SK-N-SH (cell line): Measurements from ENCODE around the gene LYRM4. TPM values are rescaled to one million over a fixed set of nuclear protein-coding genes. Genes with fewer than 3 reads are reported as not detected.

Experiments used
- CTCF ChIA-PET: fragments of 300-600, 350-600 bp; formaldehyde crosslinking; extraction: SDS; loops from one replicate; lab custom pipeline; 2021; lab: Yijun Ruan, JAX
- POLR2A ChIA-PET: fragments of 350-600 bp; sonication (Branson Sonifier 250); formaldehyde crosslinking; extraction: SDS; loops from one replicate; lab custom pipeline; 2020; ENCODE audit warnings: antibody characterized with exemption, inconsistent platforms; lab: Yijun Ruan, JAX
- DNase-seq: peaks from one replicate; pipeline ENCODE4 v3.0.0; 2012
- H2AFZ ChIP-seq: fragments of 200-600 bp; sonication (generic); 2 replicates; pipeline ENCODE4 v1.8.1; 2016; ENCODE audit warnings: antibody characterized with exemption, mild to moderate bottlenecking, low read depth
- H3F3A ChIP-seq: fragments of 200-600 bp; sonication (generic); replicated peaks from 2 replicates; pipeline ENCODE3; 2016; ENCODE audit warnings: antibody characterized with exemption, mild to moderate bottlenecking; ENCODE audit not compliant: insufficient read depth
- H3K27ac ChIP-seq, 2 experiments: fragments of 200-500 bp in 1 of 2; fragments of 200-600 bp in 1 of 2; sonication (Bioruptor generic) in 1 of 2; sonication (generic), shearing (Covaris generic) in 1 of 2; 2 replicates each; pipeline versions ENCODE4 v1.5.1 to v1.6.1; 2014 to 2016; ENCODE audit warnings: low read depth in 2 of 2, inconsistent platforms in 1 of 2, low read length in 1 of 2, mild to moderate bottlenecking in 1 of 2, mixed read lengths in 1 of 2
- H3K27me3 ChIP-seq: fragments of 200-600 bp; sonication (generic), shearing (Covaris generic); 2 replicates; pipeline ENCODE4 v1.6.1; 2016; ENCODE audit warnings: mixed run types; ENCODE audit not compliant: insufficient read depth
- H3K36me3 ChIP-seq, 2 experiments: fragments of 200-500 bp in 1 of 2; fragments of 200-600 bp in 1 of 2; sonication (Bioruptor generic) in 1 of 2; sonication (generic) in 1 of 2; replicated peaks in 1 of 2; 2 replicates each; pipeline versions ENCODE3 to v1.5.1; 2014 to 2016; ENCODE audit warnings: low read length in 1 of 2, mild to moderate bottlenecking in 1 of 2; ENCODE audit not compliant: insufficient read depth in 2 of 2, control insufficient read depth in 1 of 2
- H3K4me1 ChIP-seq, 2 experiments: fragments of 200-500 bp in 1 of 2; fragments of 200-600 bp in 1 of 2; sonication (Bioruptor generic) in 1 of 2; sonication (generic), shearing (Covaris generic) in 1 of 2; 2 replicates each; pipeline versions ENCODE4 v1.5.1 to v1.6.1; 2014 to 2016; ENCODE audit warnings: low read depth in 1 of 2, low read length in 1 of 2, mixed run types in 1 of 2; ENCODE audit not compliant: insufficient read depth in 2 of 2, control insufficient read depth in 1 of 2
- H3K4me2 ChIP-seq: fragments of 200-600 bp; sonication (generic), shearing (Covaris generic); 2 replicates; pipeline ENCODE4 v1.6.1; 2017; ENCODE audit warnings: mixed run types
- H3K4me3 ChIP-seq, 2 experiments: fragments of 200-500 bp in 1 of 2; fragments of 200-600 bp in 1 of 2; sonication (Bioruptor generic) in 1 of 2; sonication (generic), shearing (Covaris generic) in 1 of 2; 2 replicates each; pipeline versions ENCODE4 v1.5.1 to v1.8.1; 2014 to 2016; ENCODE audit warnings: low read depth in 2 of 2, inconsistent platforms in 1 of 2, low read length in 1 of 2, mild to moderate bottlenecking in 1 of 2, mixed read lengths in 1 of 2, moderate library complexity in 1 of 2
- H3K79me2 ChIP-seq: fragments of 200-600 bp; sonication (generic); 2 replicates; pipeline ENCODE4 v1.8.1; 2017; ENCODE audit warnings: mild to moderate bottlenecking; ENCODE audit not compliant: insufficient read depth
- H3K9ac ChIP-seq: fragments of 200-600 bp; sonication (generic); 2 replicates; pipeline ENCODE4 v1.6.1; 2017; ENCODE audit warnings: mixed run types
- H3K9me2 ChIP-seq: fragments of 200-600 bp; sonication (generic); 2 replicates; pipeline ENCODE4 v1.6.1; 2017; ENCODE audit warnings: mixed run types
- H3K9me3 ChIP-seq: fragments of 200-600 bp; sonication (generic); 2 replicates; pipeline ENCODE4 v1.6.1; 2017; ENCODE audit warnings: mixed run types, mild to moderate bottlenecking, moderate library complexity
- H4K20me1 ChIP-seq: fragments of 200-600 bp; sonication (generic); 2 replicates; pipeline ENCODE4 v1.6.1; 2017; ENCODE audit warnings: mild to moderate bottlenecking, mixed run types; ENCODE audit not compliant: insufficient read depth
- FOXJ3 ChIP-seq: sonication (generic); formaldehyde crosslinking; IDR thresholded peaks from 2 replicates; pipeline ENCODE4 v1.5.1; 2020; ENCODE audit warnings: mild to moderate bottlenecking, missing genetic modification reagents
- MXI1 ChIP-seq: IDR thresholded peaks from 2 replicates; pipeline ENCODE4 v1.6.1; 2012; ENCODE audit warnings: mild to moderate bottlenecking, low read depth, low read length, improper control_type of control experiment
- NFIC ChIP-seq: IDR thresholded peaks from 2 replicates; pipeline ENCODE4 v1.4.0; 2012; ENCODE audit warnings: borderline replicate concordance
- PBX3 ChIP-seq: IDR thresholded peaks from 2 replicates; pipeline ENCODE4; 2012
- RAD21 ChIP-seq: IDR thresholded peaks from 2 replicates; pipeline ENCODE4 v1.6.1; 2012; ENCODE audit warnings: mild to moderate bottlenecking, low read length
- RCOR1 ChIP-seq: fragments of 150-350 bp; IDR thresholded peaks from 2 replicates; pipeline ENCODE4 v1.6.1; 2017; ENCODE audit warnings: antibody characterized with exemption, low read length
- SMC3 ChIP-seq: IDR thresholded peaks from 2 replicates; pipeline ENCODE4 v1.6.1; 2012; ENCODE audit warnings: low read depth, low read length, improper control_type of control experiment
- ZBTB33 ChIP-seq: IDR thresholded peaks from 2 replicates; pipeline ENCODE4 v1.4.0; 2012; ENCODE audit warnings: low read depth, borderline replicate concordance
- WGBS: methylation state at CpG from one replicate; pipeline ENCODE4 v1.1.6; 2017; ENCODE audit warnings: low lambda C conversion rate; 5-methylcytosine and 5-hydroxymethylcytosine counted together
- polyA plus RNA-seq, 3 experiments: library from polyadenylated mRNA; depleted of rRNA; stranded (reverse); fragments of >200 nt; gene quantifications; 2 replicates each; pipeline ENCODE4 v1.2.3, GENCODE V29; 2012
- TF ChIP-seq, protein P1 (sequence below): IDR thresholded peaks from 2 replicates; pipeline ENCODE4 v1.4.0; 2012; ENCODE audit warnings: low read depth, borderline replicate concordance

The LYRM4 gene
- polyA plus RNA-seq, 1 of the 3 experiments (the other 2 are of a cell fraction): 37.2 TPM

- H3F3A ChIP-seq: no peaks in the 10 kb centered on the region
- H3K4me3 ChIP-seq: no peak overlapping the region
- H3K27ac ChIP-seq: no peak overlapping the region
- H3K4me1 ChIP-seq: 0 out of 4 replicates have a peak, but pooled peaks cover 0 to 5% of the 10 kb centered on the region in 2 experiments
- CTCF ChIA-PET: no interaction called here
- no peaks in the 10 kb centered on the region for H3K9me2 ChIP-seq
- no peaks in the 10 kb centered on the region for H3K27me3 ChIP-seq
- POLR2A ChIA-PET: no interaction called here
- no peak overlapping the region for H3K4me2 ChIP-seq
- H3K9ac ChIP-seq: no peak overlapping the region
- no peaks in the 10 kb centered on the region for H3K9me3 ChIP-seq
- no peak overlapping the region for H2AFZ ChIP-seq
- DNase-seq: no peak
- WGBS: 100% methylated on average over 4 of the region's 4 CpGs
- H4K20me1 ChIP-seq: no peaks in the 10 kb centered on the region
- no peak for TF ChIP-seq NFIC
- no peak for TF ChIP-seq RAD21
- TF ChIP-seq MXI1: no peak
- H3K79me2 ChIP-seq: peaks cover 9% of the 10 kb centered on the region
- H3K36me3 ChIP-seq: peaks cover 0 to 4% of the 10 kb centered on the region in 2 experiments
Observed at GRCh38 chr6:5230081-5230480, 30.7 kb downstream of the LYRM4 start.

- Histone ChIP-seq H3K79me2 (peaks cover 9% of the 10 kb centered on the region), H3K4me1 (0 out of 4 replicates have a peak, but pooled peaks cover 0 to 5% of the 10 kb centered on the region in 2 experiments), H3K27ac (no peak overlapping the region), H4K20me1 (no peaks in the 10 kb centered on the region), H3K9me3 (no peaks in the 10 kb centered on the region), H2AFZ (no peak overlapping the region), H3F3A (no peaks in the 10 kb centered on the region), H3K27me3 (no peaks in the 10 kb centered on the region), H3K9ac (no peak overlapping the region), H3K4me3 (no peak overlapping the region), H3K4me2 (no peak overlapping the region), H3K36me3 (peaks cover 0 to 4% of the 10 kb centered on the region in 2 experiments), H3K9me2 (no peaks in the 10 kb centered on the region)
- WGBS: 100% methylated on average over 3 of the region's 3 CpGs
- no peak for DNase-seq
- CTCF ChIA-PET: no interaction called here
- POLR2A ChIA-PET: no interaction called here
- TF ChIP-seq RCOR1 (no peak), ZBTB33 (no peak), SMC3 (no peak), PBX3 (no peak), FOXJ3 (CRISPR knock-in tag) (no peak)
- TF ChIP-seq, protein P1, sequence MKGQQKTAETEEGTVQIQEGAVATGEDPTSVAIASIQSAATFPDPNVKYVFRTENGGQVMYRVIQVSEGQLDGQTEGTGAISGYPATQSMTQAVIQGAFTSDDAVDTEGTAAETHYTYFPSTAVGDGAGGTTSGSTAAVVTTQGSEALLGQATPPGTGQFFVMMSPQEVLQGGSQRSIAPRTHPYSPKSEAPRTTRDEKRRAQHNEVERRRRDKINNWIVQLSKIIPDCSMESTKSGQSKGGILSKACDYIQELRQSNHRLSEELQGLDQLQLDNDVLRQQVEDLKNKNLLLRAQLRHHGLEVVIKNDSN: no peak
Observed at GRCh38 chr6:5229356-5229755, 31.4 kb downstream of the LYRM4 start.
